Measurements from ENCODE around the gene CFAP20.
A peak's percentile ranks its signal among the peaks of the same experiment; 100 is the strongest.

CFAP20 gene

GRCh38 chr16:58087209-58087913 is 41.8 kb downstream of the CFAP20 start:
- H3K18ac ChIP-seq (ENCODE audit: low read depth in 1 of 2, low read length in 2 of 2) = no peak overlapping the region
- H3K23ac ChIP-seq (ENCODE audit: low read length in 2 of 2) = no peak overlapping the region
- peaks cover 3% of the 10 kb centered on the region for H3K4me1 ChIP-seq (ENCODE audit: control insufficient read depth, insufficient read depth, low read depth, low read length)
- no peak overlapping the region for H2AK5ac ChIP-seq (ENCODE audit: low read length, severe bottlenecking)
- no peak overlapping the region for H4K91ac ChIP-seq (ENCODE audit: low read length)
- no peak overlapping the region for H2BK5ac ChIP-seq (ENCODE audit: low read depth, low read length, poor library complexity, severe bottlenecking)
- H3K14ac ChIP-seq (ENCODE audit: low read length in 2 of 2) = peak overlapping the region in 1 of 2 experiments; percentile 71
- H3K27ac ChIP-seq (ENCODE audit: low read length, poor library complexity, severe bottlenecking) = no peak overlapping the region
- DNase-seq = no peak
- H2AFZ ChIP-seq (ENCODE audit: low read depth, low read length) = no peak overlapping the region
- no peak overlapping the region for H4K8ac ChIP-seq (ENCODE audit: low read length)
- H3K27me3 ChIP-seq (ENCODE audit: control insufficient read depth in 1 of 2, insufficient read depth in 1 of 2, low read length in 2 of 2) = peaks cover 6 to 12% of the 10 kb centered on the region in 2 experiments
- no peak overlapping the region for H3K4me2 ChIP-seq (ENCODE audit: low read length, poor library complexity, severe bottlenecking)
- no peaks in the 10 kb centered on the region for H3K9me3 ChIP-seq (ENCODE audit: control insufficient read depth, low read length)
- H3K4me3 ChIP-seq (ENCODE audit: insufficient read depth in 1 of 2, low read depth in 1 of 2, low read length in 2 of 2) = no peak overlapping the region
- H3K79me1 ChIP-seq (replicated peaks; ENCODE audit: low read length, poor library complexity, severe bottlenecking) = no peaks in the 10 kb centered on the region
- H2BK12ac ChIP-seq (ENCODE audit: low read length in 2 of 2) = no peak overlapping the region
- no peak overlapping the region for H3K4ac ChIP-seq (ENCODE audit: low read depth in 1 of 2, low read length in 2 of 2)
- no peaks in the 10 kb centered on the region for H3K36me3 ChIP-seq (ENCODE audit: control insufficient read depth in 1 of 2, insufficient read depth in 2 of 2, low read depth in 1 of 2, low read length in 2 of 2)
- 89% methylated on average over 23 of the region's 23 CpGs for WGBS
- H2BK120ac ChIP-seq (ENCODE audit: low read depth, low read length) = no peak overlapping the region
- H2BK15ac ChIP-seq (ENCODE audit: low read depth, poor library complexity, severe bottlenecking) = no peak overlapping the region
- H3K9ac ChIP-seq (ENCODE audit: low read length) = no peak overlapping the region

DNA sequence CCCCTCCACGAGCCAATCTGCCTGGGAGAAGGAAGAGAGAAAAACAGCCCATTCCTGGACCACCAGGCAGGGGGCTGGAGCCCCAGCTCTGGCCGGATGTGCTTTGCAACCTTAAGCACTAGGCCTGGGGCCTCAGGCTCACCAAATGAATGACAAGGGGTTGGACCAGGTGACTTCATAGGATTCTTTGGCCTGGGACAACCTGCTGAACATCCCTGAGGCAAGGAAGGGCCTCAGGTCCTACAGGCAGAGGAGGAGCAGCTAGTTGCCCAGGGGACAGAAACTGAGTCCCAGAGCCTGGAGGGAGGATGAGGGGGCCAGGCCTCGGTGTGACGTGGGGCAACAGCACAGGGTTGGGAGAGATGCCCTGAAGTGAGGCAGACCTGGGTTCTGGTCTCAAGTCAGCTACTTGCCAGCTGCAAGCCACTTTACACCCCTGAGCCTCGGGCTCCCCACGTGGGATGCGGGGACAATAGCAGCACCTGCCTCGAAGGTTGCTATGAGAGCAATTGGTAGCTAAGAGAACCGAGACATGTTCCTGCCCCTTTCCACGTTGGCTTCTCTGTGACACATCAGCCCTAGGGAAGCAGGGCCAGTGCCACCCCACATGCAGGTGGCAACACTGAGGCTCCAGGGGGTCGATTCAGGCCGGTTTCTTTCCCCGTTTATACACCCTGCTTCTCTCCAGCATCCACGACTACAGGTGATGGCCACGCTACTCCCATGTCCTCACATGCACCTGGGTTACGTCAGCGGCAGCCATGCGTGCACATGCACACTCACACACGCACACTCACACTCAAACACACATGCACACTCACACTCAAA is 42.6 kb downstream of the CFAP20 start:
- Histone ChIP-seq H3K14ac (ENCODE audit: low read length in 2 of 2) (no peak overlapping the region), H3K9ac (ENCODE audit: low read length) (no peak overlapping the region), H3K18ac (ENCODE audit: low read depth in 1 of 2, low read length in 2 of 2) (no peak overlapping the region), H3K27ac (ENCODE audit: low read length, poor library complexity, severe bottlenecking) (no peak overlapping the region), H4K91ac (ENCODE audit: low read length) (no peak overlapping the region), H2BK12ac (ENCODE audit: low read length in 2 of 2) (no peak overlapping the region), H3K23ac (ENCODE audit: low read length in 2 of 2) (no peak overlapping the region), H2AFZ (ENCODE audit: low read depth, low read length) (no peak overlapping the region), H3K36me3 (ENCODE audit: control insufficient read depth in 1 of 2, insufficient read depth in 2 of 2, low read depth in 1 of 2, low read length in 2 of 2) (no peaks in the 10 kb centered on the region), H3K4me3 (ENCODE audit: insufficient read depth in 1 of 2, low read depth in 1 of 2, low read length in 2 of 2) (no peak overlapping the region), H2AK5ac (ENCODE audit: low read length, severe bottlenecking) (no peak overlapping the region), H4K8ac (ENCODE audit: low read length) (no peak overlapping the region), H3K4ac (ENCODE audit: low read depth in 1 of 2, low read length in 2 of 2) (no peak overlapping the region), H3K27me3 (ENCODE audit: control insufficient read depth in 1 of 2, insufficient read depth in 1 of 2, low read length in 2 of 2) (peaks cover 6 to 10% of the 10 kb centered on the region in 2 experiments), H3K9me3 (ENCODE audit: control insufficient read depth, low read length) (no peaks in the 10 kb centered on the region), H2BK15ac (ENCODE audit: low read depth, poor library complexity, severe bottlenecking) (no peak overlapping the region), H3K4me2 (ENCODE audit: low read length, poor library complexity, severe bottlenecking) (no peak overlapping the region), H2BK5ac (ENCODE audit: low read depth, low read length, poor library complexity, severe bottlenecking) (no peak overlapping the region), H2BK120ac (ENCODE audit: low read depth, low read length) (no peak overlapping the region), H3K79me1 (replicated peaks; ENCODE audit: low read length, poor library complexity, severe bottlenecking) (no peaks in the 10 kb centered on the region), H3K4me1 (ENCODE audit: control insufficient read depth, insufficient read depth, low read depth, low read length) (peaks cover 3% of the 10 kb centered on the region)
- DNase-seq = no peak
- 80% methylated on average over 19 of the region's 19 CpGs for WGBS

- Histone ChIP-seq H4K91ac (ENCODE audit: low read length) (no peak overlapping the region), H2BK120ac (ENCODE audit: low read depth, low read length) (no peak overlapping the region), H4K8ac (ENCODE audit: low read length) (no peak overlapping the region), H3K36me3 (ENCODE audit: control insufficient read depth in 1 of 2, insufficient read depth in 2 of 2, low read depth in 1 of 2, low read length in 2 of 2) (no peaks in the 10 kb centered on the region), H3K4me3 (ENCODE audit: insufficient read depth in 1 of 2, low read depth in 1 of 2, low read length in 2 of 2) (no peak overlapping the region), H3K27ac (ENCODE audit: low read length, poor library complexity, severe bottlenecking) (no peak overlapping the region), H3K9ac (ENCODE audit: low read length) (no peak overlapping the region), H3K4me1 (ENCODE audit: control insufficient read depth, insufficient read depth, low read depth, low read length) (peaks cover 3% of the 10 kb centered on the region), H2BK15ac (ENCODE audit: low read depth, poor library complexity, severe bottlenecking) (no peak overlapping the region), H3K18ac (ENCODE audit: low read depth in 1 of 2, low read length in 2 of 2) (no peak overlapping the region), H3K23ac (ENCODE audit: low read length in 2 of 2) (no peak overlapping the region), H3K27me3 (ENCODE audit: control insufficient read depth in 1 of 2, insufficient read depth in 1 of 2, low read length in 2 of 2) (peaks cover 6 to 10% of the 10 kb centered on the region in 2 experiments), H3K9me3 (ENCODE audit: control insufficient read depth, low read length) (no peaks in the 10 kb centered on the region), H3K14ac (ENCODE audit: low read length in 2 of 2) (no peak overlapping the region), H2BK5ac (ENCODE audit: low read depth, low read length, poor library complexity, severe bottlenecking) (no peak overlapping the region), H3K4ac (ENCODE audit: low read depth in 1 of 2, low read length in 2 of 2) (no peak overlapping the region), H2BK12ac (ENCODE audit: low read length in 2 of 2) (no peak overlapping the region), H2AK5ac (ENCODE audit: low read length, severe bottlenecking) (no peak overlapping the region), H2AFZ (ENCODE audit: low read depth, low read length) (no peak overlapping the region), H3K4me2 (ENCODE audit: low read length, poor library complexity, severe bottlenecking) (no peak overlapping the region), H3K79me1 (replicated peaks; ENCODE audit: low read length, poor library complexity, severe bottlenecking) (no peaks in the 10 kb centered on the region)
- WGBS = 90% methylated on average over 20 of the region's 21 CpGs
- DNase-seq = no peak
Observed at GRCh38 chr16:58085584-58086251, 43.5 kb downstream of the CFAP20 start.

- H3K9me3 ChIP-seq (ENCODE audit: control insufficient read depth, low read length) = no peaks in the 10 kb centered on the region
- no peak for DNase-seq
- H3K4me2 ChIP-seq (ENCODE audit: low read length, poor library complexity, severe bottlenecking) = no peak overlapping the region
- no peak overlapping the region for H2AK5ac ChIP-seq (ENCODE audit: low read length, severe bottlenecking)
- H3K27me3 ChIP-seq (ENCODE audit: control insufficient read depth in 1 of 2, insufficient read depth in 1 of 2, low read length in 2 of 2) = peaks cover 6 to 10% of the 10 kb centered on the region in 2 experiments
- no peak overlapping the region for H3K23ac ChIP-seq (ENCODE audit: low read length in 2 of 2)
- H2BK12ac ChIP-seq (ENCODE audit: low read length in 2 of 2) = no peak overlapping the region
- H3K27ac ChIP-seq (ENCODE audit: low read length, poor library complexity, severe bottlenecking) = no peak overlapping the region
- no peak overlapping the region for H4K8ac ChIP-seq (ENCODE audit: low read length)
- H3K79me1 ChIP-seq (replicated peaks; ENCODE audit: low read length, poor library complexity, severe bottlenecking) = no peaks in the 10 kb centered on the region
- H3K36me3 ChIP-seq (ENCODE audit: control insufficient read depth in 1 of 2, insufficient read depth in 2 of 2, low read depth in 1 of 2, low read length in 2 of 2) = no peaks in the 10 kb centered on the region
- no peak overlapping the region for H2BK120ac ChIP-seq (ENCODE audit: low read depth, low read length)
- H3K14ac ChIP-seq (ENCODE audit: low read length in 2 of 2) = no peak overlapping the region
- no peak overlapping the region for H3K4ac ChIP-seq (ENCODE audit: low read depth in 1 of 2, low read length in 2 of 2)
- no peak overlapping the region for H3K4me3 ChIP-seq (ENCODE audit: insufficient read depth in 1 of 2, low read depth in 1 of 2, low read length in 2 of 2)
- no peak overlapping the region for H2BK5ac ChIP-seq (ENCODE audit: low read depth, low read length, poor library complexity, severe bottlenecking)
- H2BK15ac ChIP-seq (ENCODE audit: low read depth, poor library complexity, severe bottlenecking) = no peak overlapping the region
- no peak overlapping the region for H3K9ac ChIP-seq (ENCODE audit: low read length)
- H3K4me1 ChIP-seq (ENCODE audit: control insufficient read depth, insufficient read depth, low read depth, low read length) = peaks cover 3% of the 10 kb centered on the region
- WGBS = 95% methylated on average over 10 of the region's 11 CpGs
- H3K18ac ChIP-seq (ENCODE audit: low read depth in 1 of 2, low read length in 2 of 2) = no peak overlapping the region
- no peak overlapping the region for H2AFZ ChIP-seq (ENCODE audit: low read depth, low read length)
- no peak overlapping the region for H4K91ac ChIP-seq (ENCODE audit: low read length)
Observed at GRCh38 chr16:58085171-58085570, 44.0 kb downstream of the CFAP20 start.
